Endodermal cell (in vitro differentiated cells): ENCODE measurements around the gene RHOG. TPM values are rescaled to one million over a fixed set of nuclear protein-coding genes. Genes with fewer than 3 reads are reported as not detected.

Experiments
- DNase-seq: peaks from one replicate; pipeline ENCODE4 v3.0.0-alpha.2; 2017
- H3K27ac ChIP-seq: 2 replicates; pipeline ENCODE4 v1.5.1; 2013; ENCODE audit warnings: mild to moderate bottlenecking, low read depth, low read length, moderate library complexity
- H3K27me3 ChIP-seq: 2 replicates; pipeline ENCODE4 v1.6.1; 2013; ENCODE audit warnings: mild to moderate bottlenecking, low read length, moderate library complexity; ENCODE audit not compliant: insufficient read depth, control insufficient read depth, poor library complexity, severe bottlenecking
- H3K36me3 ChIP-seq: 2 replicates; pipeline ENCODE4 v1.7.0; 2013; ENCODE audit warnings: mild to moderate bottlenecking, low read length, moderate library complexity; ENCODE audit not compliant: control insufficient read depth, insufficient read depth
- H3K4me1 ChIP-seq: one replicate; pipeline ENCODE4 v1.7.0; 2013; ENCODE audit warnings: low read length; ENCODE audit not compliant: control insufficient read depth, insufficient read depth
- H3K4me3 ChIP-seq: 2 replicates; pipeline ENCODE4 v1.5.1; 2013; ENCODE audit warnings: mild to moderate bottlenecking, low read length, moderate library complexity
- H3K9ac ChIP-seq: 2 replicates; pipeline ENCODE4 v1.6.1; 2013; ENCODE audit warnings: mild to moderate bottlenecking, low read length, moderate library complexity; ENCODE audit not compliant: poor library complexity, severe bottlenecking; ENCODE audit errors: extremely low read depth
- H3K9me3 ChIP-seq: 2 replicates; pipeline ENCODE4 v1.6.1; 2013; ENCODE audit warnings: mild to moderate bottlenecking, low read length, moderate library complexity; ENCODE audit not compliant: control insufficient read depth
- H3K27ac Mint-ChIP-seq: 2 replicates; pipeline ENCODE4 v1.8.0; 2020; ENCODE audit warnings: mixed read lengths
- H3K27me3 Mint-ChIP-seq: 2 replicates; pipeline ENCODE4 v1.8.0; 2021; ENCODE audit warnings: mild to moderate bottlenecking, mixed read lengths; ENCODE audit not compliant: insufficient read depth
- H3K36me3 Mint-ChIP-seq: 2 replicates; pipeline ENCODE4 v1.8.0; 2020; ENCODE audit warnings: low read depth, mixed read lengths
- H3K4me1 Mint-ChIP-seq: 2 replicates; pipeline ENCODE4 v1.8.0; 2020; ENCODE audit warnings: mixed read lengths
- H3K4me3 Mint-ChIP-seq: 2 replicates; pipeline ENCODE4 v1.8.0; 2020; ENCODE audit warnings: mild to moderate bottlenecking, moderate library complexity, mixed read lengths
- H3K9me3 Mint-ChIP-seq: 2 replicates; pipeline ENCODE4 v1.8.0; 2020; ENCODE audit warnings: mild to moderate bottlenecking, mixed read lengths
- CTCF ChIP-seq: fragments of 200-600 bp; sonication (generic); conservative IDR thresholded peaks from 2 replicates; pipeline ENCODE4 v1.5.0; 2021; ENCODE audit warnings: antibody characterized with exemption, mild to moderate bottlenecking
- WGBS, 2 experiments: methylation state at CpG; one replicate each; pipeline versions ENCODE4 v1.1.5 to v1.1.7; 2013; ENCODE audit warnings: missing lambda C conversion rate in 2 of 2, mixed read lengths in 1 of 2; ENCODE audit not compliant: insufficient coverage in 1 of 2, insufficient read length in 1 of 2; 5-methylcytosine and 5-hydroxymethylcytosine counted together
- total RNA-seq, 2 donors: library from RNA; stranded (reverse); fragmentation: NEBNext Ultra II Directional in 1 of 2; extraction: Animal tissue kit (Norgen Biotek cat#: 25700) in 1 of 2; gene quantifications; 2 replicates in 1 of 2; 3 replicates in 1 of 2; pipeline ENCODE4 v1.2.1, GENCODE V29; 2021

The RHOG gene
- total RNA-seq, 2 donors from 2014 or later = 25.5 to 27.6 TPM

GRCh38 chr11:3799143-3799542 lies 41.6 kb downstream of the RHOG start:
- DNase-seq = peak; percentile 20
- H3K9me3 ChIP-seq = no peaks in the 10 kb centered on the region
- H3K27me3 Mint-ChIP-seq = no peaks in the 10 kb centered on the region
- H3K27me3 ChIP-seq = no peaks in the 10 kb centered on the region
- no peak overlapping the region for H3K27ac Mint-ChIP-seq
- peaks cover 10% of the 10 kb centered on the region for H3K4me1 Mint-ChIP-seq
- no peak for TF ChIP-seq CTCF
- H3K4me3 ChIP-seq = no peak overlapping the region
- no peak overlapping the region for H3K9ac ChIP-seq
- peaks cover 3% of the 10 kb centered on the region for H3K9me3 Mint-ChIP-seq
- H3K4me1 ChIP-seq = no peaks in the 10 kb centered on the region
- peaks cover 13% of the 10 kb centered on the region for H3K36me3 ChIP-seq
- peaks cover 7% of the 10 kb centered on the region for H3K36me3 Mint-ChIP-seq
- 94 to 100% methylated on average over 5 to 9 of the region's 9 CpGs for WGBS, 2 experiments
- no peak overlapping the region for H3K27ac ChIP-seq
- H3K4me3 Mint-ChIP-seq = no peak overlapping the region

- TF ChIP-seq CTCF = no peak
- H3K4me1 Mint-ChIP-seq = peaks cover 10% of the 10 kb centered on the region
- peaks cover 23% of the 10 kb centered on the region for H3K36me3 Mint-ChIP-seq
- peak; percentile 100 for DNase-seq
- peak within 1 kb of the TSS; percentile 98 for H3K27ac Mint-ChIP-seq
- 0% methylated on average over 33 to 86 of the region's 86 CpGs for WGBS, 2 experiments
- no peaks in the 10 kb centered on the region for H3K27me3 Mint-ChIP-seq
- Histone ChIP-seq H3K4me3 (peak within 1 kb of the TSS; percentile 97), H3K9me3 (no peaks in the 10 kb centered on the region), H3K36me3 (peaks cover 28% of the 10 kb centered on the region), H3K9ac (peak within 1 kb of the TSS; percentile 88), H3K27me3 (no peaks in the 10 kb centered on the region), H3K27ac (peak within 1 kb of the TSS; percentile 96), H3K4me1 (no peaks in the 10 kb centered on the region)
- peaks cover 3% of the 10 kb centered on the region for H3K9me3 Mint-ChIP-seq
- H3K4me3 Mint-ChIP-seq = peak within 1 kb of the TSS; percentile 77
These were observed 43.2 kb downstream of the RHOG start, which contains the start of gene NUP98 for GRCh38 chr11:3797329-3798090. Gene NUP98, minus strand, starts transcription at chr11:3797554. Its CDS starts 15,437 bp downstream, at chr11:3782117.

DNA sequence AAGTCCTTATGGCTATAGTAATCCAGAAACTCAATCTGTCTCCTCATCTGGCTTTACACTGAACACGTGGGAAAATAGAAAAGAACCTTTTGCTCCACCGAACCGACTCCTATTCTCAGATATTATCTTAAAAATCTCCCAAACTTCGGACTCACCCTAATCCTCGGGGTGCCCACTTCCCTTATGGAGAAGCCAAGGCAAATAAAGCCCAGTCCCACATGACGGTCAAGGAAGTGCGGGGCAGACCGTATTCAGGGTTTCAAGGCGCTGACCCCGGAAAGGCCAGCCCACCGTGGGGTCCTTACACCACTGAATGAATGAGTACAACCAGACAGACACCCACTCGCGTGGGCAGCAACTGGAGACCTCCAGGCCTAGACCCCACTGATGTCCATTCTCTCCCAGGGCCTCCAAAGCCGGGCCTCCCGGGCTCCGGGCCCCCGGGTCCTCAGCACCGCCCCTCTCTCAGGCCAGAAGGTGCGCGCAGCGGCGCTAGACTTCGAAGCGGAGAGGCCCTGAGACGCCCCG lies 43.9 kb downstream of the RHOG start:
- H3K9ac ChIP-seq = peak overlapping the region; percentile 88
- Mint-ChIP-seq H3K36me3 (peaks cover 27% of the 10 kb centered on the region), H3K27ac (peak overlapping the region; percentile 98), H3K9me3 (peaks cover 3% of the 10 kb centered on the region), H3K27me3 (no peaks in the 10 kb centered on the region), H3K4me1 (peaks cover 10% of the 10 kb centered on the region), H3K4me3 (peak overlapping the region; percentile 77)
- H3K36me3 ChIP-seq = peaks cover 35% of the 10 kb centered on the region
- peak overlapping the region; percentile 97 for H3K4me3 ChIP-seq
- no peak for TF ChIP-seq CTCF
- no peaks in the 10 kb centered on the region for H3K4me1 ChIP-seq
- H3K27me3 ChIP-seq = no peaks in the 10 kb centered on the region
- H3K9me3 ChIP-seq = no peaks in the 10 kb centered on the region
- H3K27ac ChIP-seq = peak overlapping the region; percentile 96
- 0% methylated on average over 6 to 25 of the region's 26 CpGs for WGBS, 2 experiments
- DNase-seq = no peak
